ENCODE results near the gene RLIM.
"Not testable (repeated sequence)": the region's sequence is repeated elsewhere in the genome, so short reads cannot be mapped to it uniquely, and the experiment has no call there.

Gene RLIM

GRCh38 chrX:74614093-74614909 lies at the start of gene RLIM:
Gene RLIM, minus strand, starts transcription at chrX:74614624. Its CDS starts 18,647 bp downstream, at chrX:74595977.
- DNase-seq: peak; percentile 90

GRCh38 chrX:74656079-74656745 lies 41.8 kb upstream of the RLIM start:
- DNase-seq: no peak

GRCh38 chrX:74654953-74655352 lies 40.5 kb upstream of the RLIM start:
- not testable (repeated sequence) for DNase-seq

GRCh38 chrX:74636749-74637314 lies 22.4 kb upstream of the RLIM start:
- no peak for DNase-seq

GRCh38 chrX:74613370-74614092 lies 893 bp downstream of the RLIM start:
- DNase-seq: peak; percentile 5

GRCh38 chrX:74606799-74607198 lies 7.6 kb downstream of the RLIM start:
- no peak for DNase-seq

- no peak for DNase-seq
These were observed 8.1 kb downstream of the RLIM start for GRCh38 chrX:74606342-74606741.

- no peak for DNase-seq
These were observed 11.4 kb downstream of the RLIM start for GRCh38 chrX:74603040-74603439.

GRCh38 chrX:74602142-74602541 lies 12.3 kb downstream of the RLIM start:
- DNase-seq: no peak

GRCh38 chrX:74593593-74593992 lies 20.8 kb downstream of the RLIM start:
- DNase-seq: no peak

- no peak for DNase-seq
These were observed 28.7 kb downstream of the RLIM start for GRCh38 chrX:74585766-74586165.

- DNase-seq: no peak
These were observed 34.7 kb downstream of the RLIM start for GRCh38 chrX:74579597-74580198.

- DNase-seq: no peak
These were observed 36.3 kb downstream of the RLIM start for GRCh38 chrX:74578137-74578536.

- DNase-seq: no peak
These were observed 57.0 kb downstream of the RLIM start for GRCh38 chrX:74557378-74557777.

- DNase-seq: no peak
These were observed 62.5 kb downstream of the RLIM start for GRCh38 chrX:74551934-74552333.

- DNase-seq: peak; percentile 94
These were observed 64.1 kb downstream of the RLIM start for GRCh38 chrX:74550295-74550802.

- DNase-seq: no peak
These were observed 67.4 kb downstream of the RLIM start for GRCh38 chrX:74546984-74547383.

GRCh38 chrX:74545880-74546523 lies 68.4 kb downstream of the RLIM start:
- no peak for DNase-seq

GRCh38 chrX:74540635-74541249 lies 73.7 kb downstream of the RLIM start:
- no peak for DNase-seq

GRCh38 chrX:74536832-74537371 lies 77.5 kb downstream of the RLIM start:
- no peak for DNase-seq

- peak; percentile 41 for DNase-seq
These were observed 78.1 kb downstream of the RLIM start for GRCh38 chrX:74536152-74536831.
